ENCODE measurements around the gene ANO1. TPM values are rescaled to one million over a fixed set of nuclear protein-coding genes. Genes with fewer than 3 reads are reported as not detected.

The ANO1 gene
- total RNA-seq, 1 experiment from 2014 or later, result 41.7 TPM

DNA sequence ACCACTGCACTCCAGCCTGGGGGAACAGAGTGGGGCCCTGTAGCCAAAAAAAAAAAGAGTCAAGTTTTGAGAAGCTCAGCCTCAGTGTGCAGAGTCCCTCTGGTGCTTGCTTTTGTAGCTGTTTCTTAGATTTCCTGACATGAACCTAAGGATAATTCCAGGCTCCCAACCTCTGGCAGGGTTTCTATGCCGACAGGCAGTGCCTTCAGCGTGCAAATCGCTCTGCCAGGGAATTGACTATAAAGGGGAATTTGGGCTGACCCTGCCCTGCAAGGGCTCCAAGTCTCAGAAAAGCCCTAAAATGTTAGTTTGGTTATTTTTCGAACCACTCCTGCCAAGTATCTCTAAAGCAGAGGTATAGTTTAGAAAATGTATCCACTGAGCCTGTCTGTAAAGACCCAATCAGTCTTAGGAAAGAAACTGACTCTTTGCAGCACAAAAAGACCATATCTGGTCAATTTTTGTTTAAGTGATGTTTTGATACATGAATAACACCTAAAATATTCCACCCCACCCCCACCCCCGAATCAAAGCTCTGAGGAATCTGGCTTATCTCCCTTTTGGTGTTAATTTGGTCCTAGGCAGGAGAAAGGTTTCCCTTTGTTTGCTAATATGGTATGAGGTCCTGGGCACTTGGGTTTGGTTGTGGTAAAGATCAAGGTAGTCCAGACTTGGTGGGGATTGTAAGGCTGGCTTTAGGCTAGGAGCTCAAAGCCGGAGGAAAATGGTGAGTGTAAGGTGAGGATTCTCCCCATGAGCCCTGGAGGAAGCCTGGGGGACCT, 49.7 kb downstream of the ANO1 start:
- ATAC-seq (no peak), DNase-seq (ENCODE audit: low read depth, low spot score) (no peak)
- Histone ChIP-seq H3K4me2 (ENCODE audit: low read length) (peak overlapping the region; percentile 55), H3K27ac (ENCODE audit: low read depth, low read length) (peak overlapping the region; percentile 69), H3K36me3 (ENCODE audit: control insufficient read depth in 1 of 2, insufficient read depth in 2 of 2, low read length in 2 of 2) (no peaks in the 10 kb centered on the region; a peak in 1 of 4 replicates), H3K4me3 (replicated peaks in 1 of 2; ENCODE audit: low read depth in 1 of 2, low read length in 2 of 2) (no peak overlapping the region), H2AFZ (ENCODE audit: low read depth, low read length, poor library complexity, severe bottlenecking) (no peak overlapping the region), H3K4me1 (ENCODE audit: control insufficient read depth in 1 of 2, insufficient read depth in 2 of 2, low read length in 2 of 2) (peaks cover 15 to 23% of the 10 kb centered on the region in 2 experiments), H3K27me3 (ENCODE audit: insufficient read depth, low read length) (no peaks in the 10 kb centered on the region), H3K9ac (ENCODE audit: low read length) (peak overlapping the region; percentile 36), H4K20me1 (ENCODE audit: insufficient read depth) (no peaks in the 10 kb centered on the region), H3K9me2 (ENCODE audit: insufficient read depth) (no peaks in the 10 kb centered on the region), H3K9me3 (ENCODE audit: control insufficient read depth in 1 of 2, insufficient read depth in 1 of 2, low read depth in 1 of 2, low read length in 2 of 2) (no peaks in the 10 kb centered on the region), H3K79me2 (ENCODE audit: insufficient read depth, low read length) (no peaks in the 10 kb centered on the region)
- ChIA-PET RAD21 (ENCODE audit: low non-redundant PET in 1 of 2, low total read pairs in 2 of 2, uncharacterized antibody in 2 of 2, unreplicated experiment in 2 of 2) (no interaction called here), POLR2A (interaction anchor here (0.6 kb wide), 1 partner anchor 50 kb away, joined by 4 read pairs; the partner anchor contains the start of gene ANO1), CTCF (interaction anchor here (1.3 kb wide), 1 partner anchor 209 kb away, joined by 4 read pairs; no protein-coding TSS in a partner anchor)
- intact Hi-C loops (cut with micrococcal nuclease), result no loop called here
- no TSS peak for BruUV-seq (replicated peaks)
- TF ChIP-seq CEBPB (IDR thresholded peaks at IDR 0.05; ENCODE audit: low read depth), result no peak
- no peak for TF ChIP-seq SIN3A (IDR thresholded peaks at IDR 0.05; ENCODE audit: low read depth)
- TF ChIP-seq EGR1 (IDR thresholded peaks at IDR 0.05; ENCODE audit: low read depth), result no peak
- TF ChIP-seq CBX3 (IDR thresholded peaks at IDR 0.05; ENCODE audit: low read depth), result no peak
- TF ChIP-seq, protein P1, sequence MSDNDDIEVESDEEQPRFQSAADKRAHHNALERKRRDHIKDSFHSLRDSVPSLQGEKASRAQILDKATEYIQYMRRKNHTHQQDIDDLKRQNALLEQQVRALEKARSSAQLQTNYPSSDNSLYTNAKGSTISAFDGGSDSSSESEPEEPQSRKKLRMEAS (IDR thresholded peaks at IDR 0.05), result no peak
- TF ChIP-seq ATF3 (IDR thresholded peaks at IDR 0.05), result no peak
- TF ChIP-seq ZFX (IDR thresholded peaks at IDR 0.05), result no peak
- no peak for TF ChIP-seq FOSL1 (IDR thresholded peaks at IDR 0.05; ENCODE audit: low read depth)
- no peak for TF ChIP-seq EZH2phosphoT487 (IDR thresholded peaks at IDR 0.05; ENCODE audit: borderline replicate concordance)
- no peak for TF ChIP-seq ELF1 (IDR thresholded peaks at IDR 0.05; ENCODE audit: borderline replicate concordance, low read depth)

Data from HCT116 (cell line).